Testis (tissue), 3 donors: ENCODE measurements around the gene GRK5. TPM values are rescaled to one million over a fixed set of nuclear protein-coding genes. Genes with fewer than 3 reads are reported as not detected.

Source experiments
- DNase-seq: peaks from one replicate; pipeline ENCODE4 v3.0.0-alpha.2; 2019
- H3K27ac ChIP-seq, 2 donors: fragments of 200-600 bp; sonication (generic); one replicate each; pipeline ENCODE4 v1.5.1; 2019
- H3K27me3 ChIP-seq: fragments of 200-600 bp; sonication (generic); one replicate; pipeline ENCODE4 v1.5.1; 2019
- H3K36me3 ChIP-seq: fragments of 200-600 bp; sonication (generic); one replicate; pipeline ENCODE4 v1.5.1; 2017; ENCODE audit warnings: low read depth; ENCODE audit errors: missing control alignments
- H3K4me1 ChIP-seq: fragments of 200-600 bp; sonication (generic); one replicate; pipeline ENCODE4 v1.5.1; 2019
- H3K4me3 ChIP-seq, 2 donors: fragments of 200-600 bp; sonication (generic); one replicate each; pipeline ENCODE4 v1.5.1; 2017 to 2019
- H3K9me3 ChIP-seq: fragments of 200-600 bp; sonication (generic); one replicate; pipeline ENCODE4 v1.5.1; 2017
- POLR2A ChIP-seq: fragments of 450-650 bp; IDR thresholded peaks from one replicate; pipeline ENCODE4 v1.6.1; 2017; ENCODE audit warnings: antibody characterized with exemption, mild to moderate bottlenecking, moderate library complexity
- WGBS, 2 donors: methylation state at CpG; one replicate each; pipeline ENCODE4 v1.1.5; 2018; 5-methylcytosine and 5-hydroxymethylcytosine counted together
- intact Hi-C: fragments of 100-400 bp; cut with DNase I; formaldehyde crosslinking; loops from one replicate; pipeline ENCODE4 v1.15.1; 2023; ENCODE audit warnings: low total_unique reads
- polyA plus RNA-seq: library from polyadenylated mRNA; stranded (reverse); fragments of 350-450 nt; fragmentation: Illumina TruSeq; extraction: RNeasy Lipid Tissue Mini Kit (QIAGEN cat#74804); gene quantifications from one replicate; pipeline ENCODE4 v1.2.3, GENCODE V29; 2014; ENCODE audit warnings: low read depth, low replicate concordance; ENCODE audit not compliant: insufficient read depth
- total RNA-seq, 2 donors: library from RNA; depleted of rRNA; stranded (reverse); fragments of >200 nt; gene quantifications; one replicate each; pipeline ENCODE4 v1.2.3, GENCODE V29; 2016
- TF ChIP-seq, protein P1 (sequence below), 3 experiments: fragments of 450-650 bp in 2 of 3; fragments of 200-600 bp in 1 of 3; sonication (generic) in 1 of 3; IDR thresholded peaks; one replicate each; pipeline ENCODE4 v1.5.1; 2016 to 2019; ENCODE audit warnings: antibody characterized with exemption in 3 of 3, mild to moderate bottlenecking in 2 of 3, moderate library complexity in 1 of 3

GRK5 gene
- total and polyA plus RNA-seq, 3 donors from 2014 or later: 4.5 to 10.3 (median 5.5) TPM

DNA sequence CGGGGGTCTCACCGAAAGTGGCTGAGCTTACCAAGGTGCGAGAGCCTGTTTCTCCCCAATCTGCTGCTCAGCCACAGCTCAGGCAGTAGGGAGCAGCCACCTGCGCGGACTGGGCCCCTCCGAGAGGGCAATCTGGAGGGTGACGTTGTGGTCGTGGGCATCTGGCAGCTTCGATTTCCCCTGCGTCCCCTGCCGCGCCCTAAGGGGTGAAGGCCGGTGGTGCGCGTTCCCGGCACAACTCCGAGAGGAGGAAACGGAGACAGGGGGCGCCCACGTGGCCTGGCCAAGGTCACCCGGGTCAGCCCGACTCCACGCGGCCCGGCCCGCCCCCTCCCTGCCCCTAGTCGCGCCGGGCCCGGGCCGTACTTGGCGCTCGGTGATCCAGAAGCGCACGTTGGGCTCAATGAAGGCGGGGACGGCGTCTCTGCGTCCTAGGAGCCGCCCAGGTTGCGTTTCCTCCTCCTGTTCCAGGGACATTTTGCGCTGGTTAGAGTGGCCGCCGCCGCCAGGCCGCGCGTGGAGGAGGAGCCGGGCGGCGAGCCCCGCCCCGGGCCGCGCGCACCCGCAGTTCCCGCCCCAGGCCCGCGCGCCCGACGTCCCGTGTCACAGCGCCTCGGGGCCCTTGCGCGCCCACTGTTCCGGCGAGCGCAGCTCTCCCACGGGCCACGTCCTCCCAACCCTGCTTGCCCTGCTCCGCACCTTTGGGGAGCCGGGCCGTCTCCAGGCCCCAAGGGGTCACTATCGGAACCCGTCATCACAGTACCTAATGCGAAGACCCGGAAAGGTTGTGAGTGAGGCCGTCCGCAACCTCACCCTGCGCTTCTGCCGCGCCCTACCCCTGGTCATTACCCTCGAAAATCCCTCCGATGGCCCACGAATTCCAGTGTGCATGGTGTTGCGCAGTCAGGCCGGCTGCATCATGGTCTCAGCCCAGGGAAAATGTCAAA is 41.9 kb upstream of the GRK5 start, which contains the start of gene SFXN4:
Gene SFXN4 (minus strand): TSS at position 544 of the 947 bp plus-strand sequence. CDS start 67 bp downstream, at position 477.
- intact Hi-C loops: no loop called here

DNA sequence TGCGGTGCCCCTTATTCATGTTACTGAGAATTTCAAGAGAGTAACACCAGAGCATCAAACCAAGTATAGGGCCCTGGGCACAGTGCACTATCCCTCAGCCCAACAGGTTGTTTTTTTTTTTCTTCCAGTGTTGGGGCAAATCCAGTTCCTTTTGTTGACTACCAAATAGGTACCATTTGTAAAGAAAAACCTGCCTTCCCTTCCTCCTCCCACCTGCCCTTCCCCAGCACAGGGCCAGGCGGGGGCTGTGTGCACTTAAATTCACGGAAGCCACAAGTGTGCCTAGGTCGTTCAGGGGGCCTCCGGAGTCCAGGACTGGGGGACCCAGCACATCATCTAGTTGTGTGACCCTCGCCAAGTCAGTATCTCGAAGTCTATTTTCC is 41.3 kb upstream of the GRK5 start:
- peak overlapping the region; percentile 79 to 83 for H3K4me3 ChIP-seq
- H3K9me3 ChIP-seq: no peaks in the 10 kb centered on the region
- DNase-seq: no peak
- no peak for TF ChIP-seq POLR2A
- TF ChIP-seq, protein P1, sequence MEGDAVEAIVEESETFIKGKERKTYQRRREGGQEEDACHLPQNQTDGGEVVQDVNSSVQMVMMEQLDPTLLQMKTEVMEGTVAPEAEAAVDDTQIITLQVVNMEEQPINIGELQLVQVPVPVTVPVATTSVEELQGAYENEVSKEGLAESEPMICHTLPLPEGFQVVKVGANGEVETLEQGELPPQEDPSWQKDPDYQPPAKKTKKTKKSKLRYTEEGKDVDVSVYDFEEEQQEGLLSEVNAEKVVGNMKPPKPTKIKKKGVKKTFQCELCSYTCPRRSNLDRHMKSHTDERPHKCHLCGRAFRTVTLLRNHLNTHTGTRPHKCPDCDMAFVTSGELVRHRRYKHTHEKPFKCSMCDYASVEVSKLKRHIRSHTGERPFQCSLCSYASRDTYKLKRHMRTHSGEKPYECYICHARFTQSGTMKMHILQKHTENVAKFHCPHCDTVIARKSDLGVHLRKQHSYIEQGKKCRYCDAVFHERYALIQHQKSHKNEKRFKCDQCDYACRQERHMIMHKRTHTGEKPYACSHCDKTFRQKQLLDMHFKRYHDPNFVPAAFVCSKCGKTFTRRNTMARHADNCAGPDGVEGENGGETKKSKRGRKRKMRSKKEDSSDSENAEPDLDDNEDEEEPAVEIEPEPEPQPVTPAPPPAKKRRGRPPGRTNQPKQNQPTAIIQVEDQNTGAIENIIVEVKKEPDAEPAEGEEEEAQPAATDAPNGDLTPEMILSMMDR (IDR thresholded peaks at IDR 0.05): no peak
- peak overlapping the region; percentile 64 to 91 for H3K27ac ChIP-seq
- H3K4me1 ChIP-seq: peaks cover 15% of the 10 kb centered on the region
- no peaks in the 10 kb centered on the region for H3K27me3 ChIP-seq
- H3K36me3 ChIP-seq: no peaks in the 10 kb centered on the region
- 44 to 56% methylated on average over 7 of the region's 7 CpGs for WGBS, 2 donors
- intact Hi-C loops: no loop called here

More for the DNA sequence above, 41.9 kb upstream of the GRK5 start, which contains the start of gene SFXN4:
- Histone ChIP-seq H3K27me3 (no peaks in the 10 kb centered on the region), H3K27ac (peak within 1 kb of the TSS; percentile 64 to 91), H3K36me3 (no peaks in the 10 kb centered on the region), H3K4me1 (peaks cover 15% of the 10 kb centered on the region), H3K9me3 (no peaks in the 10 kb centered on the region), H3K4me3 (peak within 1 kb of the TSS; percentile 79 to 83)
- 0 to 1% methylated on average over 25 to 58 of the region's 90 CpGs for WGBS, 2 donors
- peak; percentile 77 for DNase-seq
- no peak for TF ChIP-seq POLR2A
- TF ChIP-seq, protein P1 (IDR thresholded peaks at IDR 0.05): peak in 1 of 3 experiments; percentile 10

DNA sequence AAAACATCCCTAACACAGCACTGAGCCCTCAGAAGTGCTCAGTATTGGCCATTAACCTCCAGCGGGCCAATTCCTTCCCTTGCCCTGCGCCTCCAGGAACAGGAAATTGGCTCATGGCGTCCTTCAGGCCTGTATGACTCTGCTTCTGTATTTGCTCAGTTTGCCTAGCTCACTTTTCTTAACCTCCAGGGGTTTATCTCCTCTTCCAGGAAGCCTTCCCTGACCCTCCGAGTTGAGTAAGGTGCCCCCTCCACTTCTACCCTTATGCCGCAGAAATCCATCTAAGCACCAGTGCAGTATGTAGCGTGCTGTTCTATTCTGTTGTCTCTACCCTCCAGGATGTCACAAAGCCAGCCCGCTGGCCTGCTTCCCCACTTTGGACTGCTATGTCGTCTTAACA is 40.8 kb upstream of the GRK5 start:
- Histone ChIP-seq H3K27ac (peak overlapping the region in 1 of 2 donors; percentile 91), H3K9me3 (no peaks in the 10 kb centered on the region), H3K4me3 (no peak overlapping the region), H3K4me1 (peaks cover 15% of the 10 kb centered on the region), H3K36me3 (no peaks in the 10 kb centered on the region), H3K27me3 (no peaks in the 10 kb centered on the region)
- 67 to 69% methylated on average over 8 of the region's 8 CpGs for WGBS, 2 donors
- no peak for DNase-seq
- intact Hi-C loops: no loop called here
- no peak for TF ChIP-seq POLR2A
- TF ChIP-seq, protein P1 (IDR thresholded peaks at IDR 0.05): no peak

DNA sequence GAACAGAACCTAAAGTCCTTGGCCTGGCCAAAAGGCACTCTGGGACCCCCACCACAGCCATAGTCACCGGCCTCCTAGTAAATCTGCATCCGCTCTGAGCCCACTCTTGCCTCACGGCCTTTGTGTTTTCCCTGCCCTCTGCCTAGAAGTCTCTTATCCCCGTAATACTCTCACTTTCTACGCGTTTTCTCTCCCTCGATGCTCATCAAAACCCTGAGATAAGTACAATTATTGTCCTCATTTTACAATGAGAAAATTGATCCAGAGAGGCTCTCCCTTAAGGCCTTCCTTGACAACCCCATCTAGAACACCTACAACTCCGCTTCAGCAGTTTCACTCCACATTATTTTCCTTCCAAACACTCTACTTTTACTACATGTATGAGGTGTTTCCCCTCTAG is 40.3 kb upstream of the GRK5 start:
- no peak for TF ChIP-seq POLR2A
- TF ChIP-seq, protein P1 (IDR thresholded peaks at IDR 0.05): no peak
- no peak for DNase-seq
- H3K9me3 ChIP-seq: no peaks in the 10 kb centered on the region
- 76 to 80% methylated on average over 8 of the region's 8 CpGs for WGBS, 2 donors
- intact Hi-C loops: no loop called here
- H3K27ac ChIP-seq: no peak overlapping the region
- H3K27me3 ChIP-seq: no peaks in the 10 kb centered on the region
- H3K36me3 ChIP-seq: no peaks in the 10 kb centered on the region
- H3K4me3 ChIP-seq: no peak overlapping the region
- H3K4me1 ChIP-seq: peaks cover 15% of the 10 kb centered on the region
